Stimulated activated CD8-positive, alpha-beta memory T cell treated with anti-CD3 and anti-CD28 coated beads, Interleukin-4, amount 100 ng/mL, for 48 hours (primary cell): ENCODE data around the gene EMX1.

ENCODE experiments used
- DNase-seq: peaks from one replicate; pipeline ENCODE4 v3.0.0-alpha.2; 2020

EMX1 gene

DNA sequence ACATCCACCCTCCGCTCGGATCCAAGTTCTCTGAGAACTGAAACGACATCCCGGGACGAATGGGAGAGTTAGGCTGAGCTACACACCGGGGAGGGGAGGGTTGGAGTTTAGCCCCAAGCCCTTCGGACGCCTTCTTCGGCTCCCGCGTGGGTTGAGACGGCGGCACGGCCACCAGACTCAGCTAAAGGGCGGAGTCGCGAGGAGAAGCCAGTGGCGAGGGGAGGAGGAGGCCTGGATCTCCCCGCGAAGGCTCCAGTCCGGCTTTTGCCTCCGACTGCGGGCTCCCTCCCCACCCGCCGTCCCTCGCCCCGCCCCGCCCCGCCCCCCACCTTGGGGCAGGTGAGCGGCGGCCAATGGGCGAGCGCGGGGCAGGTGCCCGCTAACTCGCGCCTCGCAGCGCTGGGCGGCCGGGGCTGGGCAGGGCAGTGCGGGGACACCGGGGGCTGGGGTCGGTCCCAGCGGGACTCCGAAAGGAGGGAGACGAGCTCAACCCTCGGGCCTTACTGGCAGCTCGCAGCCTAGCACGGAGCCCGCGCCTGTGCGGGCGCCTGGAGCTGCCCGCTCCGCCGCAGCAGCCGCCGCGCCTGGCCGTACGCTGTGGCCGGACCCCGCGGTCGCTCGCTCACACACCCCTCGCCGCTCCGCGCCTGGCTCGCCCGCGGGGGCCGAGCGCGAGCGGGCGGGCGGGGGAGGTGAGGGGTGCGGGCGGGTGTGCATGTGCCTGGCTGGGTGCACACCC lies at the start of gene EMX1:
TSS of gene EMX1 (plus strand) at position 382 of the 739 bp plus-strand sequence. CDS start at position 716, 334 bp downstream.
- peak; percentile 63 for DNase-seq

GRCh38 chr2:72871060-72871459 lies 46.3 kb upstream of the EMX1 start:
- no peak for DNase-seq

DNA sequence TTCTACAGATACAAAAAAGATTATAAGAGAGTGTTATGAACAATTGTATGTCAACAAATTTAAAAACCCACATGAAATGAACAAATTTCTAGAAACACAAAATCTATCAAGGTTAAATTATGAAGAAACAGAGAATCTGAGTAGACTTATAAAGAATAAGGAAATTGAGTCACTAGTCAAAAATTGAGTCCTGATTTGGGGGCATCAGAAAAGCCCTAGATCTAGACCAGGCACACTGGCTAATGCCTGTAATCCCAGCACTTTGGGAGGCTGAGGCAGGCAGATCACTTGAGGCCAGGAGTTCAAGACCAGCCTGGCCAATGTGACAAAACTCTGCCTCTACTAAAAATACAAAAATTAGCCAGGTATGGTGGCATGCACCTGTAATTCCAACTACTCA lies 45.4 kb upstream of the EMX1 start:
- no peak for DNase-seq

DNA sequence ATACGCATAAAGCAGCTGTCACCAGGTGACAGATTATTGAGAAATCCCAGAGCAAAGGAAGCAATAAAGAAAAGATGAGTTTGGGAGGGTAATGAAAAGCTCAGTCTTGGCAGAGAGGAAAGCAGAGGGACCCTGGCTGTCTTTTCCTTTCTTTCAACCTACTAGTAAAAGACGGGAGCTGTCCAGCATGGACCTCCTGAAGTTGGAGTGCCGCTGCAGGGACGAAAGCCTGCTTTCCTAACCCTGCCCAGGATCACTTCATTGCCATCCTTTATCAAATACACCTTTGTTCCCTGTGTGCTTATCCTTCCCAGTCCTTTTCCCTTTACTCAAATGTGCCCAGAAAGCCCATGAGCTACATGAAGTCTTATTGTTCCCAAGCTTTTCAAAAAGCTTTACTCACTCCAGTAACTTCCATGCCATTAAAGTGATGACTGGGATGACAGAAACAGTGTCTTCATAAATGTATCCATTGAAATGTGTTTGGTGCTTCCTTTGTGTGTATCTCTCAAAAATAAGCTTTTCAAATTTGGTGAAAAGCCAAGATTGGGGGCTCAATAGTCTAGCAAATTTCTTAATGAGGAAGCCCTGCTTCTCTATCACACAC lies 33.9 kb upstream of the EMX1 start:
- peak; percentile 56 for DNase-seq

DNA sequence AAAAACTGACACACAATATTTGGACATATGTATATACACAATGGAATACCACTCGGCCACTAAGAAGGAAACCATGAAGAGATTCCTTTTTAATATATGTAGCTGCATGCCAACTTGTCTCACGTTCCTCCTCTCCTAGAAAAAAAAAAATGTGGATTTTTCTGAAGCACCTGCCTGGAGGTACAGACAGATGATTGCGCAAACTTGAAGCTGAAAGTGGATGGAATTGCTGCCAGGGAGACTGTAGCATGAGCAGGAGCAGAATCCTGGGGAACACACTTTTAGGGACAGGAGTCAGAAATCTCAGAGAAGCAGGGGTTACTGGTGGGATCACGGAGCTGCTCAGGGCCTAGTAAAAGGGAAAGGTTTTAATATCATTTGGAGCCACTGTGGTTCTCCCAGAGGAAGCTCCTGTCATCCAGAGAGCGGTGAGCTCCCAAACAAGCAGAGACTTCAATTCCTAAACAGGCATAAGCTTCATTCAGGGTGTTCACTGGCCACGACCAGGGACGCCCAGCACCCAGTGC lies 30.8 kb upstream of the EMX1 start:
- no peak for DNase-seq

- DNase-seq, result peak; percentile 81
These were observed 30.1 kb upstream of the EMX1 start, which contains the start of gene SPR for GRCh38 chr2:72887032-72887739. TSS of gene SPR (plus strand) at chr2:72887408. CDS start at chr2:72887433, 25 bp downstream.

- peak; percentile 78 for DNase-seq
These were observed 29.4 kb upstream of the EMX1 start for GRCh38 chr2:72887740-72888437.

GRCh38 chr2:72888438-72889202 lies 28.7 kb upstream of the EMX1 start:
- DNase-seq, result no peak

- no peak for DNase-seq
These were observed 27.3 kb upstream of the EMX1 start for GRCh38 chr2:72889991-72890390.

DNA sequence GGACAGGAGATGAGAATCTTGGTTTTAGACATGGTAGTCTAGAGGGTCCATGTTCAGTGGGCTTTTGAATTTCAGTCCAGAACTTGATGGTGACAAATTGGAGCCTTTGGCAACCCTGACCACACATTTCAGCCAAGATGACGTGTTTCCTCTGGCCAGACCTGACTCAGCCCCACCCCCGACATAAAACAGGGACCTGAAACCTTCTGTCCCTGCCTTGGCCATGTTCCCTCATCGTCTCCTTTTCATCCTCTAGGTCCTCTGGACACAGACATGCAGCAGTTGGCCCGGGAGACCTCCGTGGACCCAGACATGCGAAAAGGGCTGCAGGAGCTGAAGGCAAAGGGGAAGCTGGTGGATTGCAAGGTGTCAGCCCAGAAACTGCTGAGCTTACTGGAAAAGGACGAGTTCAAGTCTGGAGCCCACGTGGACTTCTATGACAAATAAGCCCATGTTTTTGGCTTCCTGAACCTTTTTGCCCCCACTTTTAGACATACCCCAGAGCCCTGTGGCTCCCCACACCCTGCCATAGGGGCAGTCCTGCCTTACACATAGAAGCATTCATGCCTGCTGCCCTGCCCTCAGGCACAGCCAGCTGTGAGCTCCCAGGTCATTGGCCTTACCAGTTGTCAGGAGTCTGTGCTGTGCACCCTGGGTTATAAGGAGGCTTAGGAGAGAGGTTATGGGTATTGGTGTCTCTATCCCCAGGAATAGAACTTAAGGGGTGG lies 26.1 kb upstream of the EMX1 start:
- DNase-seq, result no peak

DNA sequence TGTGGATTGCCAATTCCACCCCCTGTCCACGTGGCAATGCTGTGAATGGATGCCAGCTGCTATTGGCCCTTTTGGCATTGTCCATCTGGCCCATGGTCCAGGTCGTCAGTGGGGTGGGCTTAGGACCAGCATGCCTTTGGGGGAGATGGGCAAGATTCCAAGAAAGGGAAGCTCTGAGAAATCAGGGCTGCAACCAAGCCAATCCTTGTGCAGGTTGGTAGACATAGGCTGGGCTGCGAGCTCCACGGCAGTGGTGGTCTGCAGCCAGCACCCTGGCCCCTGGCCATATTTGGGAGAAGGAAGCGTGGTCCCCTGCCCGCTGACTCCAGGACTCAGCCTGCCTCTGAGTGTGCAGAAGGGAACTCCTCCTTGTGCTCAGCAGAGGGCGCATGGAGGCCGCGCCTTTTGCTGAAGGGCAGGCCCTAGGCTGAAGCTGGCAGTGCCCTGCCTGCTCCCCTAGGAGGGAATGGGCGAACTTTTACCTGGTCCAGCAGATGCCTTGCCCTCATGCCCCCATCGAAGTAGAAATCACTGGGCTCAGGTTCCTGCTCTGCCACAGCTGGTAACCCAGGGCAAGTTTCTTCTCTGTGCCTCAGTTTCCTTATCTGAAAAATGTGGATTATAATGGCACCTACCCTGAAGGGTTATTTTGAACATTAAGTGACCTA lies 24.7 kb upstream of the EMX1 start:
- peak; percentile 71 for DNase-seq

DNA sequence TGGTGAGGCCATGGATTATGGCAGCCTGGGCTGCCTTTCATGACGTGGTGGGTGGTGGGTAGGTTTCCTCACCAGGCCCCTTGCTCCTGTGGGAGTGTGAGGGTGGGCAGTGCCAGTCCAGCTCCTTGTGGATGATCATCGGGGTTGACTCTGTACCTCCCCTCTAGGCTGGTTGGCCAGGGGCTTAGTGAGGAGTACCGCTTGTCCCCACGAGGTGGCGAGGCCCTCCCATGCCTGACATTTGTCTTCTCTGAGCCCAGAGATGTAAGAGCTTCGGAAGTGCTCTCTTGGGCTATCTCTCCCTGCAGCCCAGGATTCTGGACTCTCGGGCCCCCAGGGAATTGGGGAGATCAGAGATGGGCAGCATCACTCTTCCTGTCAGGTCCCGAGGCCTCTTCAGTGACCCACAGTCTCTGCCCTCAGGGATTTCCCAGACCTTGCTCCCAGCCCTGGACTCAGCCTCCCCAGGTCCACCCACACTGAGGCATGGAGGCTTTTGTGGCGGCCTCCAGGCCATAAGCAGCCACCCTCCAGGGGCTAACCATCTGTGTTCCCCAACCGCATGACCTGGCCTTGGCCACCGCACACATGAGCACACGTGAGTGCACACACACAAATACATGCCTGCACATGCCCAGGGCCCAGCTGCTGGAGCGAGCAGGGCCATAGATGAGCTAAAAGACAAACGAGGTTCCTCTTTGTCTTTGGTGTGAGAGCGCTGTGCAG lies 23.6 kb upstream of the EMX1 start:
- peak; percentile 69 for DNase-seq

GRCh38 chr2:72894514-72894913 lies 22.8 kb upstream of the EMX1 start:
- DNase-seq, result no peak

- DNase-seq, result no peak
These were observed 22.2 kb upstream of the EMX1 start for GRCh38 chr2:72895154-72895553.

DNA sequence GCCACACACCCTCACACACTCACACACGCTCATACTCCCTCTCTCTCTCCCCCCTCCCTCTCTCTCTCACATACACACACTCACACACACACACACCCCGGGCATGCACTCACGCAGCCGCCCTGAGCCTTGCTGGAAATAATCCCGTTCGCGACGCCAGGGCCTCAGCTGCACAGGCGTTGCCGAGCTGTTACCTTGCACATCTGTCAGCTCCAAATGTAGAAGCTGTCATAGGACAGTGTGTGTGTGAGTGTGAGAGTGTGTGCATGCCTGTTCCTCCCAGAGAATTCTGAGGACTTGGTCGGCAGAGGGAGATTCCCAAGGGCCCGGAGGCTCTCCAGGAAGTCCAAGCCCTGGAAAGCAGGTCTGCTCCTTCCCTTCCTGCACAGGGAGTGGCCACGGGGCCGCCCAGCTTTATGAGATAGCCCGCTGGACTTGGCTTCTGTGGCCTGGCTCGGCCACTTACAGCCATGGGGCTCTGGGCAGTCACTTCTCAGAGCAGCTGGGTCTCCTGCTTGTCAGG lies 21.5 kb upstream of the EMX1 start:
- DNase-seq, result no peak

DNA sequence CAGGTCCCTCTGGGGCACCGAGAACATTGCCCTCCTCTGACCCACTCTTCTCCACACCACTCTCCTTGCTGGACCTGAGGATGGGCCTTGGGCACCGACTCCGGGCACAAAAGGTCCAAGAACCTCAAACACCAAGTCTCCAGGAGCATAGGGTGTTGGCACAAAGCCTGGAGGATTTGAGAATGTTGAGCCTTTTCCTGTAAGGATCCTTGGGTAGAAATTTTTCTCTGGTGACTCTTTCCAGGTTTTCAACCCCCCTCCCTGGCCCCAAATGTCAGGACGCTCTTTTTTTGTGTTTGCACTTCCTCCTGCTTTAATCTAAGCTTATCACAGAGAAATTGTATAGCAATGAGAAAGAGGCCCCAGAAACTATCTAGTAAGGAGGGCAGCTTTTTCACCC lies 20.9 kb upstream of the EMX1 start:
- DNase-seq, result no peak

DNA sequence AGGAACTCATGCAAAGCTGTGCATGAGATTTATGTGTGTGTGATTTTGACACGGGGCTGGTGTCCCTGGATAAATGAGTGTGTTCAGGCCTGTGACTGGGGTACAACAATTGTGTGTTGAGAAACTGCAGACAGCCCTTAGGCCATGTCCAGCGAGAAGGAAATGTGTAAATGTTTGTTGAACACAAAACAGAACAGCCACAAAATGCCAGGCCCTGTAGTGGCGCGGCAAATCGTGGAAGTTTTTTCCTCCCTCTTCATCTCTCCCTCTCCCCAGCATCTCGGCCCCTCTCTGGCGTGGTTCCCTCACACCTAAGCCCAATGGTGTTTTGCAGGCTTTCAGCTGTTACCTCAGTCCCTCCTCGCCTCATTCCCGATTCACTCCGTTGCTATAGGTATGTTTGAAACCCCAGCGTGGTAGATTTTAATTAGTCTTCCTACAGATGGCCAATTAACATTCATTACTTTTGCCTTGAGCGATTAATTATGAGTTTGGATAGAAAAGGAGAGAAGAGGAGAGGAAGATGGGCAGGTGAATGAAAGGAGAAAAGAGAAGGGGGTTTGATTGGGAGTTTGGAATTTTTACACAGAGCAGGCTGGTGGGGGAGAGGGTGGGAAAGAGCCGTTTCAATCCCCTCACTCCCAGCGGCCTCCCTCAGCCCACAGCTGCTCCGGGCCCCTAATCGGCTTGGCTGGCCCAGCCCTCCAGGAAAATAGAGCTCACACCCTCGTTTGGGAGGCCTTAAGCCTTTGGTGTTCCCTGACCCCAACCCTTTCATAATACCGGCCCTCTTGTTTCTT lies 19.3 kb upstream of the EMX1 start:
- DNase-seq, result no peak

DNA sequence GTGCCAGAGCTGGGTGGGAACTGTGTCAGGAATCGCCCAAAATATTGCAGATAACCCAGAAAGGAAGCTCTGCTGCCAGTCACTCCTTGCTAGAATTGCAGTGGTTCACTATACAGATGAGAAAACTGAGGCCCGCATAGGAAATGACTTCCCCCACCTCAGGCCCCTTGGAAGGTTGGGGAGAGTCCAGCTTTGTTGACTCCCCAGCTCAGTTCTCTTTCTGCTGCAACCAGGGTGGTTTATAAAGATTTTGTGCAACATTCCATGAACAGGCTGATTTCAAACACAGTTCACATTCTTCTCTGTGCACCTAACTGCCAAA lies 18.8 kb upstream of the EMX1 start:
- DNase-seq, result no peak

DNA sequence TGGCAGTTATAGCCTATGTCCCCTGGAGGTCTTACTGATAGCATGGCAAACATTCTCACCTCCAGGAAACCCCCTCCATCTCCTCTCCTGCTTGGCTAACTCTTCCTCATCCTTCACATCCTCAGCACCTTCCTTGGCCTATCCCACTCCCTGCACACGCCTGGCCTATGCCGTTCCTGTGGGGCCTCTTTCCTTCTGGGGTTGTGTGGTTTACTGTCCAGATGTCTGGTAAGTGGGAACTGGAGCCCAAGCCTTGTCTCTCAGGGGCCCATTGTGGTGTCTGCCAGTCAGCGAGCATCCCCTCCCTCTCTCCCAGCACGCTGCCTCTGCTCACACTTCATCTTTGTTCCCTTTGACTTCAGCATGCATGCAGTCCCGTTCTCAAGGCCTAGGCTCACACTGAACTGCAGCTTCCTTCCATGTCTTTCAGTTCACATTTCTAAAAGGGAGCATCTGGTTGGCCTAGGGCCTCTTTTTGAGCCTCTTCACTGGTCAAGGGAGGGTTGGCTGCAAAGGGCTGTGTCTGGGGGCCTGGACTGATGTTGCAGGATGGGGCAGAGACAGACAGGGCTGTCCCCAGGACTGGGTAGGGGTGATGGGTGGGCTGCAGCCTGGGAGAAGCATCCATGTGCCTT lies 17.0 kb upstream of the EMX1 start:
- DNase-seq, result no peak
